Esophagus (tissue), 2 donors: Measurements from ENCODE around the gene TPPP. TPM values are rescaled to one million over a fixed set of nuclear protein-coding genes. Genes with fewer than 3 reads are reported as not detected.

Experiments
- H3K27ac ChIP-seq, 2 donors: one replicate each; pipeline ENCODE4 v1.5.1; 2013; ENCODE audit warnings: low read depth in 2 of 2, mild to moderate bottlenecking in 2 of 2, inconsistent platforms in 1 of 2, low read length in 1 of 2, moderate library complexity in 1 of 2
- H3K27me3 ChIP-seq, 2 donors: one replicate each; pipeline ENCODE4 v1.6.1; 2013; ENCODE audit warnings: low read length in 2 of 2, control low read depth in 1 of 2, mild to moderate bottlenecking in 1 of 2; ENCODE audit not compliant: insufficient read depth in 2 of 2, control insufficient read depth in 1 of 2
- H3K36me3 ChIP-seq, 2 donors: one replicate each; pipeline ENCODE4 v1.6.1; 2013; ENCODE audit warnings: low read length in 1 of 2; ENCODE audit not compliant: control insufficient read depth in 2 of 2, insufficient read depth in 2 of 2
- H3K4me1 ChIP-seq, 2 donors: one replicate each; pipeline ENCODE4 v1.6.1; 2013; ENCODE audit warnings: low read length in 1 of 2; ENCODE audit not compliant: control insufficient read depth in 2 of 2, insufficient read depth in 2 of 2
- H3K4me3 ChIP-seq, 2 donors: one replicate each; pipeline ENCODE4 v1.5.1; 2013; ENCODE audit warnings: low read length in 2 of 2, mild to moderate bottlenecking in 2 of 2, low read depth in 1 of 2, moderate library complexity in 1 of 2
- H3K9me3 ChIP-seq, 2 donors: one replicate each; pipeline ENCODE4 v1.6.1; 2013; ENCODE audit warnings: mild to moderate bottlenecking in 2 of 2, low read depth in 1 of 2, low read length in 1 of 2, moderate library complexity in 1 of 2; ENCODE audit not compliant: control insufficient read depth in 2 of 2, insufficient read depth in 1 of 2
- WGBS, 2 donors: extraction: QIAGEN DNeasy Blood & Tissue Kit; methylation state at CpG; one replicate each; pipeline ENCODE4 v1.1.7; 2013; 5-methylcytosine and 5-hydroxymethylcytosine counted together
- polyA plus RNA-seq, 2 donors: library from polyadenylated mRNA; stranded (reverse); fragments of 200-250 nt; gene quantifications; one replicate each; pipeline ENCODE4 v1.2.3, GENCODE V29; 2013
- donor health status: healthy with polysubstance abuse.
- donor health status: Bipolar disorder and iron deficiency.

TPPP gene
- polyA plus RNA-seq, 2 donors: 1.7 to 2.7 TPM

- H3K27ac ChIP-seq: no peak overlapping the region
- 84 to 88% methylated on average over 14 of the region's 14 CpGs for WGBS, 2 donors
- H3K36me3 ChIP-seq: peaks cover 0 to 39% of the 10 kb centered on the region in 2 donors
- H3K4me3 ChIP-seq: no peak overlapping the region
- no peaks in the 10 kb centered on the region for H3K9me3 ChIP-seq
- no peaks in the 10 kb centered on the region for H3K4me1 ChIP-seq
- no peaks in the 10 kb centered on the region for H3K27me3 ChIP-seq
Observed at GRCh38 chr5:641331-641765, 51.8 kb downstream of the TPPP start.

GRCh38 chr5:640461-641330 lies 52.5 kb downstream of the TPPP start:
- H3K36me3 ChIP-seq: peaks cover 4 to 38% of the 10 kb centered on the region in 2 donors
- 88 to 91% methylated on average over 35 of the region's 35 CpGs for WGBS, 2 donors
- no peaks in the 10 kb centered on the region for H3K4me1 ChIP-seq
- no peak overlapping the region for H3K27ac ChIP-seq
- no peaks in the 10 kb centered on the region for H3K27me3 ChIP-seq
- H3K9me3 ChIP-seq: no peaks in the 10 kb centered on the region
- no peak overlapping the region for H3K4me3 ChIP-seq

- Histone ChIP-seq H3K36me3 (peaks cover 8 to 39% of the 10 kb centered on the region in 2 donors), H3K9me3 (peaks cover 0 to 4% of the 10 kb centered on the region in 2 donors), H3K4me1 (no peaks in the 10 kb centered on the region), H3K4me3 (no peak overlapping the region), H3K27me3 (no peaks in the 10 kb centered on the region), H3K27ac (no peak overlapping the region)
- WGBS, 2 donors: 92 to 93% methylated on average over 20 of the region's 20 CpGs
Observed at GRCh38 chr5:639584-640213, 53.5 kb downstream of the TPPP start.

- Histone ChIP-seq H3K27ac (no peak overlapping the region), H3K27me3 (no peaks in the 10 kb centered on the region), H3K36me3 (peaks cover 8 to 38% of the 10 kb centered on the region in 2 donors), H3K4me3 (no peak overlapping the region), H3K9me3 (peaks cover 0 to 4% of the 10 kb centered on the region in 2 donors), H3K4me1 (no peaks in the 10 kb centered on the region)
- WGBS, 2 donors: 97 to 98% methylated on average over 8 to 9 of the region's 9 CpGs
Observed at GRCh38 chr5:639253-639530, 54.0 kb downstream of the TPPP start.

GRCh38 chr5:638501-639252 lies 54.5 kb downstream of the TPPP start:
- no peaks in the 10 kb centered on the region for H3K27me3 ChIP-seq
- WGBS, 2 donors: 94 to 95% methylated on average over 29 of the region's 29 CpGs
- peaks cover 8 to 41% of the 10 kb centered on the region in 2 donors for H3K36me3 ChIP-seq
- no peaks in the 10 kb centered on the region for H3K4me1 ChIP-seq
- no peak overlapping the region for H3K27ac ChIP-seq
- H3K4me3 ChIP-seq: no peak overlapping the region
- peaks cover 0 to 4% of the 10 kb centered on the region in 2 donors for H3K9me3 ChIP-seq

GRCh38 chr5:637581-638450 lies 55.3 kb downstream of the TPPP start:
- whole genome bisulfite sequencing, 2 donors: 93 to 95% methylated on average over 42 of the region's 42 CpGs
- H3K27me3 ChIP-seq: no peaks in the 10 kb centered on the region
- no peak overlapping the region for H3K4me3 ChIP-seq
- no peak overlapping the region for H3K27ac ChIP-seq
- no peaks in the 10 kb centered on the region for H3K4me1 ChIP-seq
- H3K36me3 ChIP-seq: peaks cover 8 to 42% of the 10 kb centered on the region in 2 donors
- H3K9me3 ChIP-seq: peaks cover 0 to 4% of the 10 kb centered on the region in 2 donors

- Histone ChIP-seq H3K4me3 (no peak overlapping the region), H3K4me1 (no peaks in the 10 kb centered on the region), H3K27me3 (no peaks in the 10 kb centered on the region), H3K27ac (no peak overlapping the region), H3K36me3 (peaks cover 8 to 36% of the 10 kb centered on the region in 2 donors), H3K9me3 (peaks cover 0 to 4% of the 10 kb centered on the region in 2 donors)
- WGBS, 2 donors: 91 to 93% methylated on average over 20 of the region's 20 CpGs
Observed at GRCh38 chr5:636951-637350, 56.2 kb downstream of the TPPP start.

GRCh38 chr5:635306-636055 lies 57.7 kb downstream of the TPPP start:
- WGBS, 2 donors: 93 to 94% methylated on average over 18 of the region's 18 CpGs
- Histone ChIP-seq H3K9me3 (peaks cover 0 to 4% of the 10 kb centered on the region in 2 donors), H3K27me3 (no peaks in the 10 kb centered on the region), H3K27ac (no peak overlapping the region), H3K4me1 (no peaks in the 10 kb centered on the region), H3K4me3 (no peak overlapping the region), H3K36me3 (peaks cover 8 to 30% of the 10 kb centered on the region in 2 donors)
